ENCODE data around the gene PKP2.

PKP2 gene

DNA sequence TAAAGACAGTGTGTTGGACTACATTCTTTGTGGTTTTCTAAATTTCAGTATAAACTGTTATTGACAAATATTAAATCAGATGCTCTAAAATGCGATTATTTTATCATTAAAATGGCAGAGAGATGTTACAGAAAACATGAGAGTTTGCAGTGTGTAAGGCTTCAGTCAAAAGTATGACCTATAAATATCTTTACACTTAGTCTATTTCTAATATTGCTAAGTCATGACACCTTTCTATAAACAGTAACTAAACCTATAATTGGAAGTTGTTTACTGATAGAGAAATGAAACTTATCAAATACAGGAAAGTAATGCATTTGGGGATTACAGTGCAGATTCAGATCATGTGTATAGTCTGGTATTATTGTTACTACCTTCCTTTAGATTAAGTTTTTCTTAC is 72.0 kb downstream of the PKP2 start:
- DNase-seq (ENCODE audit: low read depth), result no peak
- H3K4me3 ChIP-seq (ENCODE audit: low read depth, low read length), result no peak overlapping the region

DNA sequence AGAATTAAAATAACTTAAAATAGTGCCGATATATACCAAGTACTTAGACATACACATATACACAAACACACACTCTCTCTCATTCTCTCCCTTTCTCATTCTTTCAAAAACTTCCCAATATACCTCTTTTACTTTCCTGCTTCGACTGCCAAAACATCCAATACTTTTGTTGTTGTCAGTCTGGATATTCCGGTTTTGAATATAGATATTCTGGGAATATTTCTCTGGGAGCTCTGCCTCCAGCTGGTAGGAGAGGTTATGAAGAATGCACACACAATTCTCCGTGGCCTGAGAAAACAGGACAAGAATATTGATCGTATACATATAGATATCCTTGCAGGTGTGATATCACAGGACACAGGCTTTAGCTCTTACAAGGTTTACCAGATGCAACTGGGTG is 74.2 kb downstream of the PKP2 start:
- no peak for DNase-seq (ENCODE audit: low read depth)

DNA sequence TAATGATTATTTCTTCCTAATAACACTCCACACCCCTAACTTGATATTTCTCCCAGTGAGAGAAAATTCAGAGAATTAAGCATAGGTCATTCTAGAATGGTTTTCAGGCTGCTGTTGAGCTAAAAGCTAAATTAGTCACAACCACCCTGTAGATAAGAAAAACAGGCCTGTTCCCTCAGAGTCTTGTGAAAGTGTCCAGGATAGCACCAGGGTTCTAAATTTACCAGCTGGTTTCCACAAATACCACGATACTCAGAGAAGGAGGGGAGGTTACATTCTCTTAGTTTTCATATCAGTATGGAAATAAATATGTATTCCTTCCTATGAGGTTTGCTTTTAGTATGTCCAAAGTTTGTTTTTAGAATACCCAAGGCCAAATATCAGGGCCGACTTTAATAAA is 74.9 kb downstream of the PKP2 start:
- no peak for DNase-seq (ENCODE audit: low read depth)
- H3K4me3 ChIP-seq (ENCODE audit: low read depth, low read length), result no peak overlapping the region

More for the DNA sequence above, 74.2 kb downstream of the PKP2 start:
- H3K4me3 ChIP-seq (ENCODE audit: low read depth, low read length), result no peak overlapping the region

DNA sequence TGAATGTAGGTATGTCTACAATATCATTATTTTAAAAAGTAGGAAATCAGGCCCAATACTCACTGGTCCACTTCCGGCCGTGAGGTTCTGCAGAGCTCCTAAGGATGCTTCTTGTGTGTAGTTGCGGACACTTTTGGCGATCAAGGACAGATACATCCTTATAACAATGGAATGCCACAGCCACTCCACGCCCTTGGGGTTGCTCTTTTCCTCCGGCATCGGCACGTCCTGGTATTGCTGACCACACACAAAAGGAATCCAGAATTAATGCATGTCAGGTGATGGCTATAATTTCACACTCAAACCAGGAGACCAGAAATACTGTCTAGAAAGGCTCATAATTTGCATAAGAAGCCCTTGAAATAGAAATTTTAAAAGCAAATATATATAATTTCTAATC is 75.3 kb downstream of the PKP2 start:
- H3K4me3 ChIP-seq (ENCODE audit: low read depth, low read length), result no peak overlapping the region
- DNase-seq (ENCODE audit: low read depth), result no peak

DNA sequence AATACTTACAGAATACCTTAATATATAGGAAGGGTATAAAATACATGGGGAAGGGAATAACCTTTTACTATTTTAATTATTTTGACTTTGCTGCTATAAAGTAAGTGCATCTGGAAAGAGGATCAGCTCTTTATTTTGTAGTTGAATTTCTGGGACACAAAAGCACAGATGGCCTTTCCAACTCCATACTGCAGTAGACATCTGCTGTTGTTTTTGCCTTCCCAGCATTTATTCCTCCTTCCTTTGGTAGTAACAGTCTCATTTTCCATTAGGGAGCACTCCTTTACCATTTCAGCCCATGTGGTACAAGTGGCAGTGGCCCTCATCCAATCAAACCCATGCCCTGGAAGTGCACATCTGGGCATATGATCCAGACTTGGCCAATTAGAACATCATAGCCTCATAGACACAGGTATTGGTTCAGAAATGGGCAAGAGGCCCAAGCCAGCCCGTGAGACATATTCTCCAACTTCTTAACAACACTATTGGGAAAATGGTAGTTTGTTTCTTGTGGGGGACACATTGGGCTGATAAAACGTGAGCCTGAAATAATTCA is 76.1 kb downstream of the PKP2 start:
- DNase-seq (ENCODE audit: low read depth), result no peak
- H3K4me3 ChIP-seq (ENCODE audit: low read depth, low read length), result no peak overlapping the region

DNA sequence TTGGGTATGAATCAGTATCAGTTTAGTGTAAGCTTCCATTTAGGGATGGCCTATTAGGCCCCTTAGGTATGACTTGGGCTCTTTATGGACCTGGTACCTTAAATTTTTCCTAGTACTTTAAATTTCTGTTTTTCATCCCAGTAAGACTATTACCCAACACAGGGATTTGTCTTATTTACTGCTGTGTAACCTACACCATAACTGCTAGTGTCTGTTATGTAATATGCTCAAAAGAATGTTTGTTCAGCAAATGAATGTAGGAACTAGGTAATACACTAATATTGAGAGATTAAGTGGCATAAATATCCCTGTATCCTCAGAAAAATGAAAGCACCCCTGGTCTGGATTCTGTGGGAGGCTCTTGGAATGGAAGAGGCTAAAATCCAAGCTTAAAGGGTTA is 77.2 kb downstream of the PKP2 start:
- H3K4me3 ChIP-seq (ENCODE audit: low read depth, low read length), result no peak overlapping the region
- no peak for DNase-seq (ENCODE audit: low read depth)

DNA sequence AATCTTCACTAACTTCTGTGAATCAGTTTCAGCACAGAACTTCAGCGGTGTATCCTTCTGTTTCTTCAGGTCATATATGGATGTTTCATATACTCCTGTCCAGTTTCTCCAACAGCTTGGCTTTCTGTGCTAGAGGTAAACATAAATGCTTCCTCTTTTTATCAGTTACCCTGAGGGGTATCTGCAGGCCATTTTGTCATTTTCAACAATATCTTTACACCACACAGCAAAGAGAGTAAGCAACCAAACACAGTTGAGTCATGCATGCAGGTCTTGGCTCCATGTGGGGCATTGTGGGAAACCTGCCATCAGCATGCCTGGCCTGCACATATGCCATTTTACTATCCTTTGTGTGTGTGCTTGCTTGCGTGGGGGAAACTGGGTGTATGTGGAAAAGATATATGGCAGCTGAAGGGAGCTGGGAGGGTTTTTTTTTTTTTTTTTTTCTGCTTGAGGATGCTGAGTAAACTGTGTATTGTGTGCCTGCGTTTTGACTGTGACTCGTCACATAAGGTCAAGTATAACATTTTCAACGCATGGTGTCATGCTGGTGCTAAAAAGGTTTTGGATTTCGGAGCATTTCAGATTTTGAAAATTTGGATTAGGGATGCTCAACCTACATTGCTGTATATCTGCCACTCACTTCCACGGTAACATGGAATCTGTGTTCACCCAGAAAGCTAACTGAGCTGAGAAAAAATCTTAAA is 84.7 kb downstream of the PKP2 start:
- no peak for DNase-seq (ENCODE audit: low read depth)
- H3K4me3 ChIP-seq (ENCODE audit: low read depth, low read length), result no peak overlapping the region

DNA sequence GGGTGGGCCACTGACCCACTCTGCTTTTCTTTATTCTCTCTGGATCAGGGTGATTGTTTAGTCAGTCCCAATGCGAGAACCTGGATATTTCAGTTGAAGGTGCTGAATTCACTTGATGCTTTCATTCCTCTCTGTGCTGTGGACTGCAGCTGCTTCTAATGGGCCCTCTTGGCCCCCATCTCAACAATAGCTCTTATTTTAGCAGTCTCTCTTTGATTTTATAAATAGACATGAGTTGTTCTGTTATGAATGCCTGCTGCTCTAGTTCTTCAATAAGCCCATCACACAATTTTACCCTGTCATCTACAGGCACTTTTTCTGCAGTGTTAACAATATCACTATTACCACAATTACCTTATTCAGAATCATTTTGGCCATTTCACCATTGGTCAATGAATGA is 86.7 kb downstream of the PKP2 start:
- DNase-seq (ENCODE audit: low read depth), result no peak
- no peak overlapping the region for H3K4me3 ChIP-seq (ENCODE audit: low read depth, low read length)

DNA sequence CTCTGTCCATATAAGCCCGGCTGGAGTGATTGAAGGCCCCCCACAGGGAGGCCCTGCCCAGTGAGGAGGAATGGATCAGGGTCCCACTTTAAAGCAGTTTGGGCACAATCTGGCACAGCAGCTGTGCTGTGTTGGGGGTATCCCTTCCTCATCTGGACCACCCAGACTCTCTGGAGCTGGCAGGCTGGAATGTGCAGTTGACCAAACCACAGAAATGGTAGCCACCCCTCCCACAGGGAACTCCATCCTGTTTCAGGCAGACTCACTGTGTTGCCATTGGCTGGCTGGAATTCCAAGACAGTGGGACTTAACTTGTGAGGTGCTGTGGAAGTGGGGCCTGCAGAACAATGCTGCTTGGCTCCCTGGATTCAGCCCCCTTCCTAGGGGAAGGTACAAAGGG is 87.4 kb downstream of the PKP2 start:
- no peak overlapping the region for H3K4me3 ChIP-seq (ENCODE audit: low read depth, low read length)
- DNase-seq (ENCODE audit: low read depth), result no peak

DNA sequence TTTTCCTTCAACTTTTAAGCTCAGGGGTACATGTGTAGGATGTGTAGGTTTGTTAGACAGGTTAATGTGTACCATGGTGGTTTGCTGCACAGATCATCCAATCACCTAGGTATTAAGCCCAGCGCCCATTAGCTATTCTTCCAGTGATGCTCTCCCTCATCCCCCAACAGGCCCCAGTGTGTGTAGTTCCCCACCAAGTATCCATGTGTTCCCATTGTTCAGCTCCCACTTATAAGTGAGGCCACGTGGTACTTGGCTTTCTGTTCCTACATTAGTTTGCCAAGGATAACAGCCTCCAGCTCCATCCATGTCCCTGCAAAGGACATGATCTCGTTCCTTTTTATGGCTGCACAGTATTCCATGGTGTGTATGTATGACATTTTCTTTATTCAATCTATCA is 92.3 kb downstream of the PKP2 start:
- DNase-seq (ENCODE audit: low read depth), result no peak
- H3K4me3 ChIP-seq (ENCODE audit: low read depth, low read length), result no peak overlapping the region

DNA sequence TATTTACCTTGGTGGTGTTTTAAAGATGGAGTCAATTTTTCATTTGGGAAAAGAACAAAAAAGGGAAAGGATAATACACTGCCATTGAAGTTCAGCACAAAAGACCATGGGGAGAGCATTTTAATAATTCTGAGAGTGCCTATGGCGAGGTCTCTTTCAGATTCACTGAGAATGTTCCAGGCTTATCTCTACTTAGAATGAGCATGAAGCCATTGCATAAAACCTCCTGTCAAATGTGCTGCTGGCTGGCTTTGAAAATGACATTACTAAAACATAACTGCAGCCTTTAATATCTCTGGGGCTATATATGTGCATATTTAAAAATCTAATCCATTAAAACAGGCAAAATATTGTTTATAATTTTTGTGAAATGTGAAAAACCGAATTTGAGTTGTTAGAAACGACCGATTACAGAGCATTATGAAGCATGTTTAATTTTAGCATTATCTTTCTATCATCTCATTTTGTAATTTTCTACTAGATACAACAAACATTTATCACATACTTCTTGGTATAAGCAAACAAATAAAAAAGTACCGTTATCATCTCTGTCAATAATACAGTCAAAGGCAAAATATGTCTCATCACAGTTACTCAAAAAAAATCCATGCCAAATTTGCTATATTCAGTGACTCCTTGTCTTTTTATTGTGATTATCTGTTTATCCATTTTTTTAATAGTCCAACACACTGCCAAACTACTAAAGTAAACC is 95.2 kb downstream of the PKP2 start:
- no peak overlapping the region for H3K4me3 ChIP-seq (ENCODE audit: low read depth, low read length)
- DNase-seq (ENCODE audit: low read depth), result no peak

DNA sequence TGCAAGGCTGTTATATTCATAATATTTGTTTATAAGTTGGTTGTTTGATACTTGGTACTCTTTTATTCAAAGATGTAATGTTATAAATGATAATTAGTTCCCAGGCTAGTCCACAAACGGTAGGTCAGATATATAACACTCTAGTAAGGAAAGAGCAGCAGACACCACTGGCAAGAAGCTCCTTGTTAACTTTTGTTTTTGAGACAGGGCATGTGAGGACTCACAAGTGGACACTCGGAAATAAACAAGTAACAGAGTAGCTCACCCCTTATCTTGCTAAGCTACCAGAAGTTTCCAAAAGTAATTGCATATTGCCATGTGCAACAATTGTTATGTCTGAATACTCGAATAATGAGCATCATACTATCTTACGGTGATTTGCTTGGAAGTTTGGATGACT is 102.3 kb downstream of the PKP2 start:
- no peak overlapping the region for H3K4me3 ChIP-seq (ENCODE audit: low read depth, low read length)
- DNase-seq (ENCODE audit: low read depth), result no peak

DNA sequence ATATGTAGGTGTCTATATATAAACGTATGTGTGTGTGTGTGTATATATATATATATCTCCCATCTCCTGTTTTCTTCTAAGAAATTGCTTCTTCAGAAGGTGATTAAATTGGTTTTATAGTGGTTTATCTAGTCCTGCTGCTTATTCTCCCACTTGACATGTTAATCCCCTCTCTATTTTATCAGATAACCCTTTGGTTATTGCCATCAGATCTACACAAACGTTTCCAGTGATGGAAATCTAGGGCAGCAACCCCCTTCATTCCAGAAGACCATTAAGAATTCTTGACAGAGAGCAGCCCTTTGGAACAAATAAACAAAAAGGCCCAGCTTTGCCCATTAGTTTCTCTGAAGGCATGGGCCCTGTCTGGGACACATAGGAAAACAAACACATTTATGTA is 106.7 kb downstream of the PKP2 start:
- H3K4me3 ChIP-seq (ENCODE audit: low read depth, low read length), result no peak overlapping the region
- DNase-seq (ENCODE audit: low read depth), result no peak

DNA sequence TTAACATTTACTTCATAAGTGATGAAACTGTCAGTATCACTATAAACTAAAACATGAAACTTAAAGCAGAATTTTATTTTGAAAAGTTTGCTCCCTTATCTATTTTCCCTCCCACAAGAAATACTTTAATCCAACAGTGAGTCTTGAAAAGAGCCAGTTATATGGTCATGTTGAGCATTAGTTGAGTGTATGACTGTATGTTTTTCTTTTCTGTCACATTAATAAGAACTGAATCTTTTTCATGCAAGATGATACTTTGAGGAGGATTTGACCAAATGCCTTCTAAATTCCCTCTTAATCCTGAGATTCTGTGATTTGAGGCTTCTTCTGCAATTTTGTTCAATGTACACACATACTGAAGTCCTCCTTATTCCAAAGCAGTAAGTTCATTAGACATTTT is 107.1 kb downstream of the PKP2 start:
- DNase-seq (ENCODE audit: low read depth), result no peak
- H3K4me3 ChIP-seq (ENCODE audit: low read depth, low read length), result no peak overlapping the region

DNA sequence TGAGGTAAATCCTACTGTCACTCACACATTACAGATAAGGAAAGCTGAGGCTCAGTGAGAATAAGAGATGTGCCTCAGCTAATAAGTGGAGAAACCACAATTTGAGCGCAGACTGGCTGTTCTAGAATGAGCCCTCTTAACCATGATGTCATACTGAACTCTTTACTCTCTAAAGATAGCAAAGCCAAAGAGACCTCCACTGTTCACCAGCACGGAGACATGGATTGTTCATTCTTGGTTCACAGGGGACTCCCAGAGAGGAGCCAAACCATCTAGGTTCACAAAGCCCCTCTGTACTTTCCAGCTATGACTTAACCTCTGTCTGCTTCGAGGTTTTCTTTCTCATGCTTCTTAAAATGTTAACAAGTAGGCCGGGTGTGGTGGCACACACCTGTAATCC is 108.2 kb downstream of the PKP2 start:
- H3K4me3 ChIP-seq (ENCODE audit: low read depth, low read length), result no peak overlapping the region
- no peak for DNase-seq (ENCODE audit: low read depth)

DNA sequence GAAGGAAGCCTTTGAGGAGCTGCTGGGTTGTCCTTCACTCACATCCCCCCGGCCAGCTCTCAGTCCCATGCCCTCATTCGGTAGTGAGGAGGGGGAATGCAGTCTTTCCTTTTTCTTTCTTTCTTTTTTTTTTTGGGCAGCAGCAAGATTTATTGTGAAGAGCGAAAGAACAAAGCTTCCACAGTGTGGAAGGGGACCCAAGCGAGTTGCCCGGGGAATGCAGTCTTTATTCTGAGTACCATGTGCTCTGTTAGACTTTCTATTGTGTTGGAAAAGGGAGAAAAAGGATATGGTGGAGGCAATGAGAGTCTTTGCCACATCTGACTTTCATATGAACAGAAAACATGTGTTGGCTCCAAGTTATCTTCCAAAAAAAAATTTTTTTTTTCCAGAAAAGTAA is 111.0 kb downstream of the PKP2 start:
- no peak overlapping the region for H3K4me3 ChIP-seq (ENCODE audit: low read depth, low read length)
- no peak for DNase-seq (ENCODE audit: low read depth)

DNA sequence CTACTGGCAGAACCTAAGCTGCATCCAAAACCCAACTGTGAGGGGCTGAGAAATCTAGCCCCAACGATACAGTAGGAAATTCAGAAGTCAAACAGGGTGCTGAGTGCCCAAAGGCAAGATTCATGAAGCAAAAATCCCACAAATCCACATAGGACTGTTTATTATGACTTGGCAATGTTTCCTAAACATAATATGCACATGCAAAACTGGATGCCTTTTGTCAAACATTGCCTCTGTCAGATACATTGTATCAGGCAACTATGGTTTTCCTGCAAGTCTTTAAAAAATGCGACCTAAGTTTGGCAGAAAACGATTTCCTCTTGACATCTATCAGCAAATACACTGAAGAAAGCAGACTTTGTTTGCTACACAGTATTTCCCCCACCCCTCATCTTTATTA is 113.5 kb downstream of the PKP2 start:
- H3K4me3 ChIP-seq (ENCODE audit: low read depth, low read length), result no peak overlapping the region
- no peak for DNase-seq (ENCODE audit: low read depth)

DNA sequence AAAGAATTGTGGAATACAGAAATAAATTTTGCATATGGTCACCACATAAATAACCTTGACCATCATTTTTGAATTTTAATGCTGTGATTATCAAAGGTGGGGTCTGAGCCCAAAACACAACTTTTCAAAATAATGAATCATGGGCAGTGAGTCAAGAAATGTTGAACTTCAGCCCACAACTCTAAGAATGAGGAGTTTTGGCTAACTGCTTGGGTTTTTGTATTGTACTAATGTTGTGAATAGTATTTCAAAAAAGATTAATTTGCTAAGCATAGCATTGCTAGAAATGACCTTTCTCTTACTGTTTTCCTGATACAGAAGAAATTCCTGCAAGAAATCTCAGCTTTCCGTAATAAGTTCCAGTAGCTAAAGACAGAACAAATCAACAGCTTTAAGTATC is 116.5 kb downstream of the PKP2 start:
- H3K4me3 ChIP-seq (ENCODE audit: low read depth, low read length), result no peak overlapping the region
- no peak for DNase-seq (ENCODE audit: low read depth)

DNA sequence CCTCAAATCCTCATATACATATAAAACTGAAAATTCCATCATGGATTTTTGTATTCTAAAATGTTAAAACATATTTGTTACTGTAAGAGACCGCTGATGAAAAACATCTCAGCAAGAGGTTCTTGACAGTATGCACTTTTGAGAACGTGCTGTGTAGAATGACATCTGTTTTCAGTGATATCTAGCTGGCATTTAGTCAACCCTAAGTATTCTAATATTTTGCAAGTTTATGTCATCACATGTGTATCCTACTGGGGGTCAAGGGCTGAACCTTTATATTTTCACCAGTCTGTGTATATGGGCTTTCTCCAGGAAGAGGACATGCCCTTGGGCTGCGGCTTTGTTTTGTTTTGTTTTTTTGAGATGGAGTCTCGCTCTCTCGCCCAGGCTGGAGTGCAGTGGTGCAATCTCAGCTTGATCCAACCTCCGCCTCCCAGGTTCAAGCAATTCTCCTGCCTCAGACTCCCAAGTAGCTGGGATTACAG is 118.8 kb downstream of the PKP2 start:
- no peak for DNase-seq (ENCODE audit: low read depth)
- H3K4me3 ChIP-seq (ENCODE audit: low read depth, low read length), result no peak overlapping the region

DNA sequence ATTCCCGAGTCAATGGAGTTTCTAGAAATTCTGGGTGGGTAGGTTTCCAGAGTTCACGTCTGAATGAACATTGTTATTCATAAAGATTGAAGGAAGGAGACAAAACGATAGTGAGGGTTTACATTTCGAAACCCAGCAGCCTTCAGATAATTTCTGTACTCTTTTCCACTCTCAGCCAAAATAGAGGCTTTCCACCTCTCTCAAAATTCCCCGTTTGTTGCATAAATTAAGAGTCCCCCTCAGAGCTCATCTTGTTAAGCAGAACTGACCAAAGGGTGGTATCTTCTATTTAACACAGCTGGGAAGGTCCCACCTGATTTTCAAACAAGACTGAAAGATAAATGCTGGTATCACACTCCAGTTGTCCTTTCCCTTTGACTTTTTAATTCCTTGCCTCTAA is 119.4 kb downstream of the PKP2 start:
- DNase-seq (ENCODE audit: low read depth), result no peak
- no peak overlapping the region for H3K4me3 ChIP-seq (ENCODE audit: low read depth, low read length)

DNA sequence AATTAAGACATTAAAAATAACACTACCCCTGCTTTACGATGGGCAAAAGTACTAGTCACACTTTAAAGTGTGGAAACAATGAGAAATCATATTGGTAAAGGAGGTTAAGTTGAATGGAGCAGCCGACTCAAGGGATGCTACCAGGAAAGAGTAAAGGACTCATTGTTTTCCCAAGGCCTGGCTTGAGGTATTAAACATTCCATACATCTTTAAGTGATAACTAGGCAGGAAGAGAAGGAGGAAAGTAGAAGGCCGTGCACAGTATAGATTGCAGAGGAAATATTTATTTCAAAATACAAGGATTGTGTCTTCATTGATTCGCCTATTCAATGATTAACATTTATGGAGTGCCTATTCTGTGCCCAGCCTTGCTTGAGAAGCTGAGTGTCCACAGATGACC is 120.3 kb downstream of the PKP2 start:
- DNase-seq (ENCODE audit: low read depth), result no peak

More for the DNA sequence above, 120.3 kb downstream of the PKP2 start:
- H3K4me3 ChIP-seq (ENCODE audit: low read depth, low read length), result no peak overlapping the region

Data from skeletal muscle cell (primary cell).